ENCODE results near the gene ALOX5AP. TPM values are rescaled to one million over a fixed set of nuclear protein-coding genes. Genes with fewer than 3 reads are reported as not detected.

Gene ALOX5AP
- not detected in 2 replicates for total RNA-seq (2014; rRNA removed; shearing (Covaris generic))
- polyA plus RNA-seq (2014; cell fraction: nucleus; rRNA removed) = not detected in 2 replicates

DNA sequence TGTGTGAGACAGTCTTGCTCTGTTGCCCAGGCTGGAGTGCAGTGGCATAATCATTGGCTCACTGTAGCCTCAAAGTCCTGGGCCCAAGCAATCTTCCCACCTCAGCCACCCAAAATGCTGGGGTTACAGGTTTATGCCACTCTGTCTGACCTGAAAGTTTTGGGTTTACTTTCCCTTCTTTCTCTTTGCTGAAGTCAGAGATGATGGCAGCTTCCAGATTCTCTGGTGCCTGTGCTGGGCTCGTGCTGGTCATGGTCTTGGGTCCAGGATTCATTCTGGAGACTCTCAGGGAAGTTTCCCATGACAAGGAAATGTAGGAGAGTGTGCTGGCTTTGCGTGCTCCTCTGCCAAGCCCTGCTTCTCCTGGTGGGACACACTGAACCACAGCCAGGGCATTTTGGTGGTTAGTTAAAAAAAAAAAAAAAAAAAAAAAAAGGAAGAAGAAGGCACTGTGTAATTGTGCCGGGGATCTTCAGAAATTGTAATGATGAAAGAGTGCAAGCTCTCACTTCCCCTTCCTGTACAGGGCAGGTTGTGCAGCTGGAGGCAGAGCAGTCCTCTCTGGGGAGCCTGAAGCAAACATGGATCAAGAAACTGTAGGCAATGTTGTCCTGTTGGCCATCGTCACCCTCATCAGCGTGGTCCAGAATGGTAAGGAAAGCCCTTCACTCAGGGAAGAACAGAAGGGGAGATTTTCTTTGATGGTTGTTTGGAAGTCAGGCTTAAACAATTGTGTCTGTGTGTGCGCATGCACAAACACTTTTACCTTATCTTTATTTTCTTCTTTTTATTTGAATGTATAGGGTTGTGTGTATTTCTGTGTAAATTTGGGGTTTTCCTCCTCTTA, at the start of gene ALOX5AP:
ALOX5AP (plus strand) TSS at position 519 of the 847 bp plus-strand sequence; CDS start at position 582, 63 bp downstream.
- DNase-seq (ENCODE audit: extremely low read depth, low read depth) = no peak

DNA sequence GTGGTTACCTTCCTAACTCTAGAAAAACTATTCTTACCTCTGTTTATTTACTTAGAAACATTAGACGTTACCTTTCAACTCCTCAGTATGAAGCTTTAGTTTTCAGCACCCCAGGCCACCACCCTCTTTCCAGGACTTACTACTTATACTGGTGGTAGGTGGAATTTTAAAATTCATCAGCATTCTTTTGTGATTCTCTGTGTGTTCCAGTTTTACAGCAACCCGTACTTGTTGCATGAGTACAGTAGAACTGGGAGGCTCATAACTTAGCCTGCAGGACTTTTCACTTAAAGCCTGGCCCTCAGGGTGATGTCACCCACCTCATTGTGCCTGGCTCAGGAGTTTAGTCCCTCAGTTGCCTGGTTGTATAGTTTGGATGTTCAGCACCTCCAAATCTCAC, 49.4 kb upstream of the ALOX5AP start:
- DNase-seq (ENCODE audit: extremely low read depth, low read depth) = no peak

DNA sequence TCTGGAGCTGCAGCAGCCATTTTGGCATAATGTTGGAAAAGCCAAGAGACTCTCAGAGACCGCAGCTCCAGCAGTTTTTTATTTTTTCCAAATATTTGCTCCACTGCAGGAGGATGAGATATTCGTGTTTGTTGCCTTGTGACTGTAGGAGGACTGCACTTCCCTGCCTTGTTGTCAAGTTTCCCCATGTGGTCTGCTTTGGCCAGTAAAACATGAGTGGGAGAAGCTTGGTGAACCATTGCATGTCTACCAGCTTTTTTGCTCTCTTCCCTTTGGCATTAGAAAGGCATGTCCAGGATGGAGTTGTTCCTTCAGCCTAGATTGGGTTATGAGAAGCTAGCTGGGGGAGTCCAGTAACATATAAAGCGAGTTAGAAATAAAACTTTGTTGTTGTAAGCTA, 47.7 kb upstream of the ALOX5AP start:
- DNase-seq (ENCODE audit: extremely low read depth, low read depth) = no peak

DNA sequence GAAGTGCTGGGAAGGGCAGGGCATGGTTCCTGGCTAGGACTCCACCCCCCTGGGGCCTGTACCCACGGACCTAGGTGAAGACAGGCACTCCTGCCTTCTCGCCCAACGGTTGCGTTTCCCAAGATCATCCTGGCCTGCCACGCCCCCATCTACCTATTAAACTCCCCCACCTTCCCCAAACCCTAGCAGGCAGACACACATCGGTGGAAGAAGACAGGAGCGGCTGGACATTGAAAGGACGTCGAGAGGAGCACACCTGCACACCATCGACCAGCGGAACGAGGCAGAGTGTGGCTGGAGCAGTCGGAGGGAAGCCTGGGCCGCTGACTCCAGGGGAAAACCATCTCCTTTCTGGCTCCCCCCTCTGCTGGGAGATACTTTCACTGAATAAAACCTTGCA, 45.6 kb upstream of the ALOX5AP start:
- no peak for DNase-seq (ENCODE audit: extremely low read depth, low read depth)

GRCh38 chr13:30690282-30691188, 44.8 kb upstream of the ALOX5AP start:
- peak; percentile 30 for DNase-seq (ENCODE audit: extremely low read depth, low read depth)

DNA sequence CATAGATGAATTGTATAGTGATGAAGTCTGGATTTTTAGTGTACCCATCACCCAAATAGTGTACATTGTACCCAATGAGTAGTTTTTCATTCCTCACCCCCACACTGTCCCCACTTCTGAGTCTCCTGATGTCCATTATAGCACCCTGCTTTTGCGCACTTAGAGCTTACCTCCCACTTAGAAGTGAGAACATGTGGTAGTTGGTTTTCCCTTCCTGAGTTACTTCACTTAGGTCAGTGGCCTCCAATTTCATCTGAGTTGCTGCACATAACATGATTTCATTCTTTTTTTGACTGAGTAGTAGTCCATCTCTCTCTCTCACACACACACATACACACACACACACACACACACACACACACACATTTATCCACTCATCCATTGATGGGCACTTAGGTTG, 43.2 kb upstream of the ALOX5AP start:
- no peak for DNase-seq (ENCODE audit: extremely low read depth, low read depth)

DNA sequence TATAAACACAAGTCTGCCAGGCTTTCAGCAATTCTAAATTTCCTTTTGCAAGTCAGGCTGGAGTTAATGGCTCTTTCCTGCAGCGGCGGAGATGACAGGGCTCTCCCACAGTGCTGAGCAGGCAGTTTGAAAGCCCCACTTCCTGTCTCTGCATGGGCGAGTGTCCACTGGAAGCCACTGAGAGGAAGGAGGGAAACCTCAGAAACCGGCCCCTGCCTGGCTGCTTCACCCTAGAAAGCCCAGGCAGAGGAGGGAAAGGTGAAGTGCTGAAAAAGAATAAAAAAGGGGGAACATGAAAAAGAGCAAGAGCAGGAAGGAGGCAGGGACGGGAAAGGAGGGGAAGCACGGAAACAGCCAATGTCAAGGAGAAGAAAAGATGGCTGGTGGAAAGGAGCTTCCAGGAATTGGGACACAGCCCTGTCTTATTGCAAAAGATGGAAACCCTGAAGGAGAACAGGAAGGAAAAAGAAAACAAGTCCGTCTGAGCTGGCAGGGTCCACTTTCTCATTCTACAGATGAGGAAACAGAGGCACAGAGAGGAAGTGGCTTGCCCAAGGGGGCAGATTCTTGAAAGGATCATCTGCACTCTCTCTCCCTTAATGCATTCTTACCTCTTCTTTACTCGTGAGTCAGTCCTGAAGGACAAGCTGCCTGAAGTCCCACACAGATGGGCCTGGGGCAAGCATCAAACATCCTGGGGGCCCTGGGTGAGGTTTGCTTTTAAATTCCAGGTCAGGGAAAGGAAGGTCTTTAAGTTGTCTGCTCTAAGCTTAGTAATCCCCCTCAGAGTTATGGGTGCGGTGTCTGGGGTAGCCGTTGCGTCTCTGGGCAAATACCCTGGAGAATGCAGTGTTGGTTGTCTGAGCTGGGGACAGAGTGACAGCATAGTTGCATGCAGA, 38.8 kb upstream of the ALOX5AP start:
- DNase-seq (ENCODE audit: extremely low read depth, low read depth) = no peak

GRCh38 chr13:30697177-30697953, 38.0 kb upstream of the ALOX5AP start:
- no peak for DNase-seq (ENCODE audit: extremely low read depth, low read depth)

DNA sequence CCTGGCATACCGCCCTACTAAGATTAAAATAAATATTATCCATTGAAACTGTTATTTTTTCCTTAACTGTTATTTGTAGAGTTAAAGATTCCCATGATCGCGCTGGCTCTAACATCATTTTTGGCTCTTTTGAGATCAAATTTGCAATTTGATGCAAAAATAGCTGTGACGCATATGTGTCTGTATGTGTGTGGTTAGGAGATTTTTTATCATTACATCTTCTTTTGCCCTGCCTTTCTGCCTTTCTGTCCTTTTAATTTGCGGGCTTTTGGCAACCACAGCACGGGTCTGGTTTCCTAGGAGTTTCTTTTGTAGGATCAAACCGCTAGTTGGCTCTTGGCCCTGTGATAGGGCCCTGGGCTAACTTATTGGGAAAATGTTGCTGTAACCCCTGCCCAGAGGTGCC, 37.3 kb upstream of the ALOX5AP start:
- no peak for DNase-seq (ENCODE audit: extremely low read depth, low read depth)

DNA sequence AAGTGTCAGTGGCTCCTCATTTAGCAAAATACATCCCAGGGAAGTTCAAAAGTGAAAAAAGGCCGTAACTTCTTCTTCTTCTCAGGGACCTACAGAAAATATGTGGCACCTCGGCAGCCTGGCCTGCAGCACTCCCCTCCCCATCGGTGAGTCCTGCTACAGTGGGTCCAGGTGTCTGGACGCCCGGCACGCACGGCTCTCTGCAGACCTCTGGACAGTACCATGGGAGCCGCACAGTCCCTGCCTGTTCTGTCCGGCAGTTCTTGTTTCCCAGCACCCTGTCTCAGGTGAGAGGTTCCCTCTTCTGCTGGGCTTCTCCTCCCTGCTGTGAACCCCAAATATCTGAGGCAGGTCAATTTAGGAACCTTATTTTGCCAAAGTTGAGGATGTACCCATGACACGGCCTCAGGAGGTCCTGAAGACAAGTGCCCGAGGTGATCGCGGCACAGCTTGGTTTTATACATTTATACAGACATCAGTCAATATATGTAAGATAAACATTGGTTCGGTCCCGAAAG, 36.8 kb upstream of the ALOX5AP start:
- no peak for DNase-seq (ENCODE audit: extremely low read depth, low read depth)

DNA sequence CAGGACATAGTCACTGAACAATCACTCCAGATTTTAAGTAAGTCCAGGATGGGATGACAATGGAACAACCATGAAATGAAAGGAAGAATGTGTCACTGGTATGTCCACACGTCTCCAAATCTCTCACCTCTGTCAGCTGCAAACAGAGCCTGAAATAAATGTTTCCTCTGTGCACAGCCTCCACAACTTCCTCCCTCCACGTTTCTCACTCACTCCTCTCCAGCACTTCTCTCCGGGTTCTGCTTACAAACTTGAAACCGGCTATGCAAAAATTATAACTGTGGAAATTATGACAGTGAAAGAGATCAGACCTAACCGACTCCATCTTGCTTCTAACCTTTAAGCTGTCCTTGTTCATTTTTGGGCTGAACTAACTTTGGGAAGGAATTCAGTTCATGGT, 35.0 kb upstream of the ALOX5AP start:
- no peak for DNase-seq (ENCODE audit: extremely low read depth, low read depth)

DNA sequence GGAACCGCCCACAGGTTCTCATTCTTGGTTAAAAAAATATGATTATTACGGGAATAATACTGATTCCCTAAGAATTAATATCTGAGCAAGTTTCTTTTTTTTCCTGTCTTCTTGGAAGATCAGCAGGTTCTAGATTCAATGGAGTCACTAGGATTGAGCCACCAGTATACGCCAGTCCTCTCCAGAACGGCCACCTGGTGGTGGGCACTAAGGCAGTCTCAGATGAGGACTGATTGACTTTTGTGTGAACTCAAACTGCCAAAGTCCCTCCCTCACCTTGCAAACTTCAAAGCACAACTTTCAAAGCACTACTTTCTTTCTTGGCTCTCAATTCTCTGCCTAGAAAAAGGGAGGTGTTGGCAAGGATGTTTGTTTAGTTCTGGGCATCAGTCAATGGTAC, 33.3 kb upstream of the ALOX5AP start:
- no peak for DNase-seq (ENCODE audit: extremely low read depth, low read depth)

DNA sequence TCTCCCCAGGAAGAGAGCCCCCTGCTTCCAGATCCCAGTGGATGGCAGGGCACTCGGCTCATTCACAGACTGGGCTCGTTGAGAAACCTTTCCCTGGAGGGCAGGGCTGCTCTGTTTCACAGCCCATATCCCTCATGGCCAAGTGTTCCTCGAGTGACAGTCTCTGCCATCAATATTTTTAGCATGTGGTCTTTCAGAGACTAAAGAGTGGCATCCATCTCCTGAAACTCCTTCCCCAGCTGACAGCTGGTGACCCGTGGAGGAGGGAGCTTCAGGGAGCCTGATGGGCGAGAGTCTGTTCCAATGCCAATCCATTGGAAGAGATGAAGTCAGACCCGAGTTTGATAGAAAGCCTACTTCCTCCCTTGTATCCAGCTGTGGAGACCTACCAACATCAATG, 30.7 kb upstream of the ALOX5AP start:
- no peak for DNase-seq (ENCODE audit: extremely low read depth, low read depth)

DNA sequence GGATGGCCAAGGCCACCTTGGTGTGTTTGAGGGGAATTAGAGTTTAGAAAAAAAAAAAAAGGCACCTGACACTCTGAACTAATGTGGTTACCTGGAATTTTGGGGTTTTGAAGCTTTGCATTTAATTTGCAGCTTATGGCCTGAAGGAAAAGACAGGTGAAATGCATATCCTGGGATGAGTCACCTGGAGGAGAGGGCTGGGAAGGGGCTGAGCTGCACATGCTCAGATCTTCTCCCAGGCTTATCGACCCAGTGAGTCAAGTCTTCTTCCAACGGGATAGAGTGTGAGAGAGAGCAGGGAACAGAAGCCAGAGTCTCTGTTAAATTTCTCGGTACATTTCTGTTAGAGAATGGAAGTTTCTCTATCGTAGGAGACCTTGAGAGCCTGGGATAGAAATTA, 29.7 kb upstream of the ALOX5AP start:
- no peak for DNase-seq (ENCODE audit: extremely low read depth, low read depth)

GRCh38 chr13:30708541-30708940, 26.8 kb upstream of the ALOX5AP start:
- DNase-seq (ENCODE audit: extremely low read depth, low read depth) = no peak

DNA sequence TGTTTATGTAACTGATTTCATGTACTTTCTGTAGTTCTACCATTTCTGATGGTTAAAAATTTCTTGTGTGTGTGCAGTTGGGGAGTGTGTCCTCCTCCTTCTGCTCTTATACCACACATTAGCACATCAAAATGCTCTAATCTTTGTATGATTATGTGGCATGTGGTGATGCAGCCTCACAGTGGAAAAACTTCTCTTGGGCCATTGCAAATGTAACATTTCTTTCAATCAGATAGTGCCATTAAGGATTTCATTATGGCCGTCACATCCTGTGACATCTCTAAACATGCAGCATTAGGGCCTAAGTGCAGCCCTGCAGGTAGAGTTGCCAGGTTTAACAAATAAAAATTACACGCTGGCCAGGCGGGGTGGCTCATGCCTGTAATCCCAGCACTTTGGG, 24.9 kb upstream of the ALOX5AP start:
- DNase-seq (ENCODE audit: extremely low read depth, low read depth) = no peak

GRCh38 chr13:30711375-30711774, 24.0 kb upstream of the ALOX5AP start:
- DNase-seq (ENCODE audit: extremely low read depth, low read depth) = no peak

DNA sequence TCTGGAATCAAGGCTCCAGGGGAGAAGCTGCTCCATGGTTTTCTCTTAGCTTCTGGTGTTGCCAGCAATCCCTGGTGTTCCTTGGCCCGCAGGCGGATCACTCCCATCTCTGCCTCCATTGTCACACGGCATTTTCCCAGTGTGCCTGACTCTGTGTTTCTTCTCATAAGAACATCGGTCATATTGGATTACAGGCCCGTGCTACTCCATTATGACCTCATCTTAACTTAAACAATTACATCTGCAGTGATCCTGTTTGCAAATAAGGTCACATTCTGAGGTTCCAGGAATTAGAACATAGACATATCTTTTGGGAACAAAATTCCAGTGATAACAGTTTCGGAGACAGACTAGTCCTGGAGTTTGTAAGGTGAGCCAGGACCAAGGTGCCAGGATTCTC, 23.5 kb upstream of the ALOX5AP start:
- DNase-seq (ENCODE audit: extremely low read depth, low read depth) = no peak

All from NCI-H460 (cell line).